H1 (cell line): ENCODE measurements around the gene EPHA2. TPM values are rescaled to one million over a fixed set of nuclear protein-coding genes. Genes with fewer than 3 reads are reported as not detected.
A peak's percentile ranks its signal among the peaks of the same experiment; 100 is the strongest.

ENCODE experiments used
- CTCF ChIA-PET: fragments of 300-600 bp; sonication (Branson Sonifier 250); formaldehyde crosslinking; loops from one replicate; lab custom pipeline; 2021; ENCODE audit not compliant: partially characterized antibody; lab: Charles Lee
- POLR2A ChIA-PET: fragments of 300-600 bp; sonication (Branson Sonifier 250); formaldehyde crosslinking; loops from one replicate; lab custom pipeline; 2021; ENCODE audit warnings: inconsistent platforms; ENCODE audit not compliant: partially characterized antibody; lab: Charles Lee
- DNase-seq, 2 experiments: peaks; one replicate each; pipeline versions ENCODE4 v3.0.0 to v3.0.0-alpha.2; 2010 to 2022; ENCODE audit warnings: low spot score in 2 of 2, low read depth in 1 of 2, mixed read lengths in 1 of 2
- FAIRE-seq: peaks from 2 replicates; lab custom pipeline; 2011; peaks lifted over from hg19 to GRCh38; lab: Jason Lieb, UNC
- H2AFZ ChIP-seq: 2 replicates; pipeline ENCODE4 v1.8.1; 2012; ENCODE audit warnings: low read length, inconsistent platforms
- H2AK5ac ChIP-seq: 2 replicates; pipeline ENCODE4 v1.6.1; 2013; ENCODE audit warnings: low read depth, low read length
- H2BK120ac ChIP-seq: replicated peaks from 2 replicates; pipeline ENCODE3; 2013; ENCODE audit warnings: low read depth, low read length, inconsistent platforms
- H2BK12ac ChIP-seq: 2 replicates; pipeline ENCODE4 v1.6.1; 2013; ENCODE audit warnings: low read depth, low read length
- H2BK15ac ChIP-seq: 2 replicates; pipeline ENCODE4 v1.6.1; 2013; ENCODE audit warnings: low read length
- H2BK20ac ChIP-seq: 2 replicates; pipeline ENCODE4 v1.6.1; 2013; ENCODE audit warnings: low read length
- H2BK5ac ChIP-seq: 2 replicates; pipeline ENCODE4 v1.6.1; 2013; ENCODE audit warnings: low read depth, low read length
- H3K14ac ChIP-seq: 2 replicates; pipeline ENCODE4 v1.6.1; 2013; ENCODE audit warnings: inconsistent platforms; ENCODE audit not compliant: insufficient read length
- H3K18ac ChIP-seq: 2 replicates; pipeline ENCODE4 v1.6.1; 2013; ENCODE audit warnings: low read length; ENCODE audit errors: extremely low read depth
- H3K23ac ChIP-seq: 2 replicates; pipeline ENCODE4 v1.6.1; 2013; ENCODE audit warnings: inconsistent platforms; ENCODE audit not compliant: insufficient read length
- H3K23me2 ChIP-seq: 2 replicates; pipeline ENCODE4 v1.6.1; 2013; ENCODE audit warnings: low read depth, low read length
- H3K27ac ChIP-seq: 2 replicates; pipeline ENCODE4 v1.6.1; 2011; ENCODE audit warnings: low read depth, low read length, inconsistent platforms
- H3K27me3 ChIP-seq, 4 experiments: replicated peaks in 1 of 4; 1 replicate in 1 of 4; 2 replicates in 3 of 4; pipeline versions ENCODE4 v1.6.1 to v1.8.1; 2011 to 2013; ENCODE audit warnings: low read length in 3 of 4, mild to moderate bottlenecking in 3 of 4, inconsistent platforms in 2 of 4, mixed read lengths in 2 of 4, moderate library complexity in 1 of 4; ENCODE audit not compliant: control insufficient read depth in 3 of 4, insufficient read depth in 3 of 4; ENCODE audit errors: extremely low read depth in 1 of 4
- H3K36me3 ChIP-seq, 4 experiments: 2 replicates each; pipeline versions ENCODE4 v1.6.1 to v1.8.1; 2011 to 2013; ENCODE audit warnings: mild to moderate bottlenecking in 4 of 4, low read length in 3 of 4, moderate library complexity in 2 of 4, control low read depth in 1 of 4, inconsistent platforms in 1 of 4; ENCODE audit not compliant: insufficient read depth in 4 of 4, control insufficient read depth in 2 of 4
- H3K4ac ChIP-seq: replicated peaks from 2 replicates; pipeline ENCODE3; 2013; ENCODE audit warnings: low read length, low read depth, mixed read lengths, inconsistent platforms; ENCODE audit not compliant: insufficient read length
- H3K4me1 ChIP-seq, 4 experiments: replicated peaks in 1 of 4; 1 replicate in 1 of 4; 2 replicates in 3 of 4; pipeline versions ENCODE4 v1.6.1 to v1.8.1; 2011 to 2013; ENCODE audit warnings: low read length in 3 of 4, inconsistent platforms in 2 of 4, mixed read lengths in 1 of 4; ENCODE audit not compliant: insufficient read depth in 4 of 4, control insufficient read depth in 3 of 4
- H3K4me2 ChIP-seq, 2 experiments: 2 replicates each; pipeline versions ENCODE4 v1.6.1 to v1.8.1; 2011 to 2013; ENCODE audit warnings: low read depth in 2 of 2, low read length in 2 of 2, control low read depth in 1 of 2, inconsistent platforms in 1 of 2, mild to moderate bottlenecking in 1 of 2; ENCODE audit not compliant: insufficient read depth in 1 of 2
- H3K4me3 ChIP-seq, 4 experiments: fragments of 200-600, 300-600 bp in 1 of 4; sonication (generic), shearing (Covaris generic), sonication (Bioruptor Twin) in 1 of 4; 2 replicates each; pipeline versions ENCODE4 v1.5.1 to v1.8.1; 2011 to 2016; ENCODE audit warnings: low read length in 4 of 4, low read depth in 3 of 4, control low read depth in 2 of 4, inconsistent platforms in 2 of 4, mild to moderate bottlenecking in 2 of 4, mixed read lengths in 1 of 4, moderate library complexity in 1 of 4; ENCODE audit not compliant: insufficient read depth in 2 of 4; ENCODE audit errors: extremely low read depth in 1 of 4
- H3K56ac ChIP-seq: replicated peaks from 2 replicates; pipeline ENCODE3; 2013; ENCODE audit warnings: low read depth, mild to moderate bottlenecking, mixed read lengths, low read length, inconsistent platforms; ENCODE audit not compliant: insufficient read length
- H3K79me1 ChIP-seq: 2 replicates; pipeline ENCODE4 v1.6.1; 2013; ENCODE audit warnings: low read depth, low read length, control low read depth
- H3K79me2 ChIP-seq, 2 experiments: 2 replicates each; pipeline versions ENCODE4 v1.6.1 to v1.8.1; 2012 to 2013; ENCODE audit warnings: low read length in 2 of 2, mild to moderate bottlenecking in 2 of 2, inconsistent platforms in 1 of 2; ENCODE audit not compliant: insufficient read depth in 2 of 2, control insufficient read depth in 1 of 2
- H3K9ac ChIP-seq, 4 experiments: replicated peaks in 1 of 4; 1 replicate in 1 of 4; 2 replicates in 3 of 4; pipeline versions ENCODE4 v1.6.1 to v1.8.1; 2011 to 2013; ENCODE audit warnings: low read depth in 3 of 4, low read length in 3 of 4, control low read depth in 2 of 4, mild to moderate bottlenecking in 2 of 4, moderate library complexity in 2 of 4, inconsistent platforms in 1 of 4; ENCODE audit errors: extremely low read depth in 1 of 4
- H3K9me3 ChIP-seq, 2 experiments: 2 replicates each; pipeline versions ENCODE4 v1.6.1 to v1.8.1; 2012 to 2013; ENCODE audit warnings: mild to moderate bottlenecking in 2 of 2, moderate library complexity in 2 of 2, control low read depth in 1 of 2, inconsistent platforms in 1 of 2, low read depth in 1 of 2, low read length in 1 of 2, mixed read lengths in 1 of 2; ENCODE audit not compliant: insufficient read depth in 2 of 2
- H4K20me1 ChIP-seq, 2 experiments: replicated peaks in 1 of 2; 2 replicates each; pipeline versions ENCODE3 to v1.8.1; 2011 to 2013; ENCODE audit warnings: inconsistent platforms in 2 of 2, low read length in 2 of 2, mild to moderate bottlenecking in 1 of 2; ENCODE audit not compliant: insufficient read depth in 2 of 2, control insufficient read depth in 1 of 2
- H4K5ac ChIP-seq: 2 replicates; pipeline ENCODE4 v1.6.1; 2013; ENCODE audit warnings: low read length, low read depth, mixed read lengths, inconsistent platforms; ENCODE audit not compliant: insufficient read length
- H4K8ac ChIP-seq: 2 replicates; pipeline ENCODE4 v1.8.0; 2013; ENCODE audit warnings: mild to moderate bottlenecking, moderate library complexity, low read length, inconsistent platforms; ENCODE audit not compliant: insufficient read depth; ENCODE audit errors: extremely low read depth
- H4K91ac ChIP-seq: replicated peaks from 2 replicates; pipeline ENCODE3; 2013; ENCODE audit warnings: low read length, mixed read lengths, inconsistent platforms; ENCODE audit not compliant: insufficient read length
- CHD2 ChIP-seq: IDR thresholded peaks from 2 replicates; pipeline ENCODE4 v1.6.1; 2012; ENCODE audit warnings: low read length, improper control_type of control experiment
- EP300 ChIP-seq, 2 experiments: IDR thresholded peaks; 1 replicate in 1 of 2; 2 replicates in 1 of 2; pipeline ENCODE4 v1.6.1; 2011 to 2012; ENCODE audit warnings: low read depth in 2 of 2, low read length in 2 of 2, mild to moderate bottlenecking in 2 of 2, borderline replicate concordance in 1 of 2, inconsistent platforms in 1 of 2, moderate library complexity in 1 of 2
- FOSL1 ChIP-seq: IDR thresholded peaks from 2 replicates; pipeline ENCODE4 v1.6.1; 2011; ENCODE audit warnings: mild to moderate bottlenecking, low read depth, low read length, moderate library complexity; ENCODE audit not compliant: insufficient read depth
- JUND ChIP-seq: IDR thresholded peaks from 2 replicates; pipeline ENCODE4 v1.6.1; 2011; ENCODE audit warnings: mild to moderate bottlenecking, improper control_type of control experiment, low read length
- KDM1A ChIP-seq: fragments of 200-600, 300-600 bp; sonication (generic); IDR thresholded peaks from 2 replicates; pipeline ENCODE4 v1.7.1; 2016; ENCODE audit warnings: mild to moderate bottlenecking, low read length, borderline replicate concordance
- NRF1 ChIP-seq: IDR thresholded peaks from 2 replicates; pipeline ENCODE4 v1.6.1; 2011; ENCODE audit warnings: mild to moderate bottlenecking, low read depth, low read length, improper control_type of control experiment
- PHF8 ChIP-seq: fragments of 200-600 bp; sonication (generic); conservative IDR thresholded peaks from 2 replicates; pipeline ENCODE4 v1.7.1; 2012; ENCODE audit warnings: low read depth, mild to moderate bottlenecking, inconsistent platforms, low read length, moderate library complexity
- SIRT6 ChIP-seq: IDR thresholded peaks from one replicate; pipeline ENCODE4 v1.7.1; 2012; ENCODE audit warnings: low read length, inconsistent platforms
- SIX5 ChIP-seq: IDR thresholded peaks from 2 replicates; pipeline ENCODE4 v1.6.1; 2011; ENCODE audit warnings: mild to moderate bottlenecking, low read depth, low read length
- SP1 ChIP-seq: IDR thresholded peaks from 2 replicates; pipeline ENCODE4 v1.6.1; 2011; ENCODE audit warnings: low read depth, low read length
- YY1 ChIP-seq: IDR thresholded peaks from 2 replicates; pipeline ENCODE4 v1.6.1; 2011; ENCODE audit warnings: low read depth, mild to moderate bottlenecking, low read length
- WGBS, 2 experiments: shearing (Covaris generic) in 1 of 2; methylation state at CpG; one replicate each; pipeline versions ENCODE4 v1.1.6 to v1.1.7; 2013 to 2015; ENCODE audit warnings: low lambda C conversion rate in 2 of 2, mixed read lengths in 2 of 2, inconsistent platforms in 1 of 2, low coverage in 1 of 2, missing lambda C conversion rate in 1 of 2; ENCODE audit not compliant: insufficient replicate concordance in 2 of 2, insufficient coverage in 1 of 2, insufficient read length in 1 of 2; ENCODE audit errors: extremely low coverage in 1 of 2, missing lambda C conversion rate in 1 of 2; 5-methylcytosine and 5-hydroxymethylcytosine counted together
- polyA plus RNA-seq, 7 experiments: library from polyadenylated mRNA; depleted of rRNA in 3 of 7; stranded (reverse) in 5 of 7; unstranded in 2 of 7; fragments of >200 nt in 5 of 7; fragments of 200-250 nt in 2 of 7; gene quantifications; 1 replicate in 5 of 7; 2 replicates in 1 of 7; 4 replicates in 1 of 7; pipeline versions ENCODE4 v1.2.1 to v1.2.3, GENCODE V29; 2011 to 2013; ENCODE audit warnings: missing spikeins in 2 of 7, mixed read lengths in 2 of 7
- total RNA-seq: library from RNA; stranded (reverse); fragmentation: NEBNext Ultra II Directional; extraction: Animal tissue kit (Norgen Biotek cat#: 25700); gene quantifications from 2 replicates; pipeline ENCODE4 v1.2.1, GENCODE V29; 2021
- TF ChIP-seq, protein P1 (sequence below): IDR thresholded peaks from 2 replicates; pipeline ENCODE4 v1.6.1; 2012; ENCODE audit warnings: low read length, inconsistent platforms

Gene EPHA2
- total and polyA plus RNA-seq, 2 of the 8 experiments (the other 6 are each of a cell fraction or from before 2014, with no cell fraction given), result 26.8 to 33.6 TPM

- ChIA-PET POLR2A (interaction anchor here (1.0 to 2.8 kb wide), 6 partner anchors 9 to 107 kb away, joined by 3 to 10 read pairs (median 4); partner anchors contain the start of gene ARHGEF19), CTCF (interaction anchor here (0.6 to 17.1 kb wide), 21 partner anchors 8 to 535 kb away, joined by 3 to 569 read pairs (median 3); partner anchors contain the start of genes EPHA2 and FAM131C)
- Histone ChIP-seq H3K4me2 (no peak overlapping the region), H2AK5ac (no peak overlapping the region), H3K18ac (no peak overlapping the region), H3K9ac (no peak overlapping the region), H2AFZ (no peak overlapping the region), H4K20me1 (no peaks in the 10 kb centered on the region), H3K27ac (no peak overlapping the region), H3K14ac (no peak overlapping the region), H3K23ac (no peak overlapping the region), H2BK20ac (no peak overlapping the region), H2BK15ac (no peak overlapping the region), H3K56ac (no peak overlapping the region), H3K4ac (no peak overlapping the region), H2BK12ac (no peak overlapping the region), H3K9me3 (no peaks in the 10 kb centered on the region), H3K36me3 (no peaks in the 10 kb centered on the region), H3K79me2 (no peaks in the 10 kb centered on the region), H4K91ac (no peak overlapping the region), H2BK5ac (no peak overlapping the region), H3K4me3 (no peak overlapping the region), H3K23me2 (no peaks in the 10 kb centered on the region; the same call in 1 of the 2 replicates), H4K8ac (peak overlapping the region; percentile 77), H4K5ac (no peak overlapping the region), H3K27me3 (no peaks in the 10 kb centered on the region), H3K79me1 (no peaks in the 10 kb centered on the region), H2BK120ac (no peak overlapping the region), H3K4me1 (no peaks in the 10 kb centered on the region)
- 79% methylated on average over 8 of the region's 9 CpGs; no CpG with 5 or more reads in 1 of the 2 experiments for WGBS, 2 experiments
- FAIRE-seq (no peak), DNase-seq (no peak)
- TF ChIP-seq JUND, result no peak
- TF ChIP-seq SP1, result no peak
- no peak for TF ChIP-seq SIX5
- TF ChIP-seq NRF1, result no peak
- no peak for TF ChIP-seq CHD2
- no peak for TF ChIP-seq KDM1A
- TF ChIP-seq PHF8, result no peak
- no peak for TF ChIP-seq SIRT6
- no peak for TF ChIP-seq YY1
- no peak for TF ChIP-seq FOSL1
- TF ChIP-seq, protein P1, sequence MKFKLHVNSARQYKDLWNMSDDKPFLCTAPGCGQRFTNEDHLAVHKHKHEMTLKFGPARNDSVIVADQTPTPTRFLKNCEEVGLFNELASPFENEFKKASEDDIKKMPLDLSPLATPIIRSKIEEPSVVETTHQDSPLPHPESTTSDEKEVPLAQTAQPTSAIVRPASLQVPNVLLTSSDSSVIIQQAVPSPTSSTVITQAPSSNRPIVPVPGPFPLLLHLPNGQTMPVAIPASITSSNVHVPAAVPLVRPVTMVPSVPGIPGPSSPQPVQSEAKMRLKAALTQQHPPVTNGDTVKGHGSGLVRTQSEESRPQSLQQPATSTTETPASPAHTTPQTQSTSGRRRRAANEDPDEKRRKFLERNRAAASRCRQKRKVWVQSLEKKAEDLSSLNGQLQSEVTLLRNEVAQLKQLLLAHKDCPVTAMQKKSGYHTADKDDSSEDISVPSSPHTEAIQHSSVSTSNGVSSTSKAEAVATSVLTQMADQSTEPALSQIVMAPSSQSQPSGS, result no peak
- no peak for TF ChIP-seq EP300 (IDR thresholded peaks at IDR 0.05; ENCODE audit: borderline replicate concordance in 1 of 2, low read depth in 2 of 2, low read length in 2 of 2)
Observed at GRCh38 chr1:16189921-16190621, 34.2 kb upstream of the EPHA2 start.
